Epithelial cell of prostate (primary cell): ENCODE data around the gene CROCC2.

ENCODE experiments used
- DNase-seq: peaks from one replicate; pipeline ENCODE4 v3.0.0-alpha.2; 2011; ENCODE audit warnings: low read depth, low spot score
- H3K27ac ChIP-seq: fragments of 450-650 bp; 2 replicates; pipeline ENCODE4 v1.5.1; 2017; ENCODE audit warnings: mild to moderate bottlenecking

CROCC2 gene

GRCh38 chr2:240952496-240953246 is 46.5 kb downstream of the CROCC2 start:
- no peak for DNase-seq
- no peak overlapping the region for H3K27ac ChIP-seq

GRCh38 chr2:240953426-240954410 is 47.6 kb downstream of the CROCC2 start:
- H3K27ac ChIP-seq = no peak overlapping the region

GRCh38 chr2:240954436-240955305 is 48.5 kb downstream of the CROCC2 start:
- H3K27ac ChIP-seq = no peak overlapping the region
- DNase-seq = no peak

More at GRCh38 chr2:240953426-240954410, 47.6 kb downstream of the CROCC2 start:
- DNase-seq = no peak

GRCh38 chr2:240955306-240956170 is 49.4 kb downstream of the CROCC2 start:
- no peak for DNase-seq
- H3K27ac ChIP-seq = no peak overlapping the region

- DNase-seq = no peak
- no peak overlapping the region for H3K27ac ChIP-seq
These were observed 50.2 kb downstream of the CROCC2 start for GRCh38 chr2:240956171-240956934.

- H3K27ac ChIP-seq = no peak overlapping the region
- DNase-seq = no peak
These were observed 51.0 kb downstream of the CROCC2 start for GRCh38 chr2:240956935-240957655.

- no peak for DNase-seq
- H3K27ac ChIP-seq = no peak overlapping the region
These were observed 51.7 kb downstream of the CROCC2 start for GRCh38 chr2:240957656-240958365.

GRCh38 chr2:240958366-240959213 is 52.5 kb downstream of the CROCC2 start:
- no peak overlapping the region for H3K27ac ChIP-seq
- DNase-seq = no peak

GRCh38 chr2:240959214-240959940 is 53.2 kb downstream of the CROCC2 start:
- no peak overlapping the region for H3K27ac ChIP-seq
- DNase-seq = no peak

- no peak overlapping the region for H3K27ac ChIP-seq
- DNase-seq = no peak
These were observed 53.8 kb downstream of the CROCC2 start for GRCh38 chr2:240959941-240960308.

- H3K27ac ChIP-seq = no peak overlapping the region
- no peak for DNase-seq
These were observed 54.3 kb downstream of the CROCC2 start for GRCh38 chr2:240960309-240960970.

- no peak overlapping the region for H3K27ac ChIP-seq
- no peak for DNase-seq
These were observed 55.1 kb downstream of the CROCC2 start for GRCh38 chr2:240960971-240961876.

- H3K27ac ChIP-seq = no peak overlapping the region
- no peak for DNase-seq
These were observed 55.8 kb downstream of the CROCC2 start for GRCh38 chr2:240961910-240962299.

- DNase-seq = no peak
- H3K27ac ChIP-seq = no peak overlapping the region
These were observed 56.3 kb downstream of the CROCC2 start for GRCh38 chr2:240962300-240963064.
